Tibial nerve (tissue), 4 donors: ENCODE results near the gene GABBR2.

Experiments
- CTCF ChIP-seq, 5 experiments: fragments of 200-600 bp in 3 of 5; fragments of 450-650 bp in 2 of 5; sonication (generic) in 3 of 5; IDR thresholded peaks; one replicate each; pipeline ENCODE4 v1.5.1; 2016 to 2019; ENCODE audit warnings: antibody characterized with exemption in 5 of 5, mild to moderate bottlenecking in 3 of 5, moderate library complexity in 2 of 5
- EP300 ChIP-seq, 2 donors: sonication (generic); formaldehyde crosslinking; IDR thresholded peaks; one replicate each; pipeline ENCODE4 v1.6.1; 2017; ENCODE audit warnings: antibody characterized with exemption in 2 of 2, mild to moderate bottlenecking in 1 of 2
- POLR2A ChIP-seq, 2 donors: fragments of 450-650 bp; IDR thresholded peaks; one replicate each; pipeline ENCODE4 v1.6.1; 2017; ENCODE audit warnings: antibody characterized with exemption in 2 of 2, mild to moderate bottlenecking in 2 of 2, moderate library complexity in 2 of 2

DNA sequence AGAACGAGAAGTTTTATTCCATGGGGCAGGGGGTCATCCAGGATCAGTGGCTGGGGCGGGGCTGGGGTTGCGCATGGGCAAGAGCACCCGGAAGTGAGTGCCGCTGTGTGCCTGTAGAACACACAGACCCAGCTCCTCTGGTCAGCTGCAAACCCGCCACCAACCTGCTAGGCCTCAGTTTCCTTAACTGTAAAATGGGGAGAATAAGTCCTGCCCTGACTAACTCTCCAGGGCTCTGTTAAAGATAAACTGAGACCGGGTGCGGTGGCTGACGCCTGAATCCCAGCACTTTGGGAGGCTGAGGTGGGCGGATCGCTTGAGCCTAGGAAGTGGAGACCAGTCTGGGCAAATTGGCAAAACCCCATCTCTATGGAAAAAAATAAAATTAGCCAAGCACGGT, 152.2 kb downstream of the GABBR2 start:
- TF ChIP-seq CTCF (IDR thresholded peaks at IDR 0.05) (no peak), POLR2A (IDR thresholded peaks at IDR 0.05) (no peak), EP300 (IDR thresholded peaks at IDR 0.05) (no peak)
